B cell (primary cell): ENCODE data around the gene POLR1C. TPM values are rescaled to one million over a fixed set of nuclear protein-coding genes. Genes with fewer than 3 reads are reported as not detected.

ENCODE experiments used
- ATAC-seq: fragments of 200-7000 bp; cut with Tn5 transposase; one replicate; pipeline ENCODE4 v1.10.0; 2021; ENCODE audit warnings: low read depth, mild to moderate bottlenecking, moderate number of reproducible peaks, moderate library complexity
- CTCF ChIA-PET: fragments of 350-600 bp; sonication (Branson Sonifier 250); formaldehyde crosslinking; loops from one replicate; lab custom pipeline; 2021; ENCODE audit warnings: antibody characterized with exemption, inconsistent platforms; lab: Charles Lee
- POLR2A ChIA-PET: fragments of 350-600 bp; sonication (Branson Sonifier 250); formaldehyde crosslinking; loops from one replicate; lab custom pipeline; 2021; ENCODE audit warnings: antibody characterized with exemption; lab: Charles Lee
- DNase-seq: peaks from one replicate; pipeline ENCODE4 v3.0.0; 2013
- H2AFZ ChIP-seq: 2 replicates; pipeline ENCODE4 v1.6.1; 2012; ENCODE audit warnings: mild to moderate bottlenecking, low read depth, low read length; ENCODE audit not compliant: insufficient read depth, poor library complexity, severe bottlenecking
- H3K27ac ChIP-seq, 2 donors: 1 replicate in 1 of 2; 2 replicates in 1 of 2; pipeline ENCODE4 v1.5.1; 2012 to 2013; ENCODE audit warnings: low read length in 2 of 2, mild to moderate bottlenecking in 2 of 2, moderate library complexity in 1 of 2
- H3K27me3 ChIP-seq, 4 experiments: fragments of 200-600 bp in 1 of 4; sonication (generic) in 1 of 4; replicated peaks in 1 of 4; 1 replicate in 2 of 4; 2 replicates in 2 of 4; pipeline versions ENCODE4 v1.6.1 to v1.7.0; 2013 to 2016; ENCODE audit warnings: low read length in 3 of 4, mild to moderate bottlenecking in 2 of 4, mixed read lengths in 1 of 4, moderate library complexity in 1 of 4; ENCODE audit not compliant: insufficient read depth in 4 of 4, control insufficient read depth in 3 of 4; ENCODE audit errors: control extremely low read depth in 1 of 4
- H3K36me3 ChIP-seq, 2 experiments: replicated peaks in 1 of 2; 1 replicate in 1 of 2; 2 replicates in 1 of 2; pipeline versions ENCODE4 v1.6.1 to v1.7.1; 2013; ENCODE audit warnings: low read length in 1 of 2; ENCODE audit not compliant: insufficient read depth in 2 of 2, control insufficient read depth in 1 of 2; ENCODE audit errors: control extremely low read depth in 1 of 2, extremely low read depth in 1 of 2
- H3K4me1 ChIP-seq, 2 donors: fragments of 200-600 bp in 1 of 2; sonication (generic) in 1 of 2; 1 replicate in 1 of 2; 2 replicates in 1 of 2; pipeline versions ENCODE4 v1.5.1 to v1.6.1; 2013 to 2017; ENCODE audit warnings: low read length in 2 of 2; ENCODE audit not compliant: control insufficient read depth in 2 of 2, insufficient read depth in 2 of 2
- H3K4me2 ChIP-seq: replicated peaks from 2 replicates; pipeline ENCODE3; 2012; ENCODE audit warnings: mild to moderate bottlenecking, low read depth, low read length; ENCODE audit not compliant: poor library complexity, severe bottlenecking
- H3K4me3 ChIP-seq, 5 experiments: fragments of 200-600 bp in 1 of 5; sonication (generic) in 1 of 5; 1 replicate in 3 of 5; 2 replicates in 2 of 5; pipeline versions ENCODE4 v1.5.1 to v1.7.0; 2011 to 2016; ENCODE audit warnings: low read length in 4 of 5, mild to moderate bottlenecking in 4 of 5, low read depth in 2 of 5, control low read depth in 1 of 5, moderate library complexity in 1 of 5; ENCODE audit not compliant: insufficient read depth in 1 of 5; ENCODE audit errors: control extremely low read depth in 1 of 5, extremely low read depth in 1 of 5
- H3K79me2 ChIP-seq: fragments of 200-600 bp; sonication (generic); one replicate; pipeline ENCODE4 v1.6.0; 2016; ENCODE audit warnings: low read length; ENCODE audit not compliant: control insufficient read depth, insufficient read depth
- H3K9ac ChIP-seq: fragments of 200-600 bp; sonication (generic); 2 replicates; pipeline ENCODE4 v1.6.1; 2017; ENCODE audit warnings: mild to moderate bottlenecking, low read length, moderate library complexity
- H3K9me3 ChIP-seq, 3 donors: one replicate each; pipeline versions ENCODE4 v1.6.1 to v1.7.1; 2013; ENCODE audit warnings: low read length in 2 of 3; ENCODE audit not compliant: control insufficient read depth in 2 of 3, insufficient read depth in 1 of 3; ENCODE audit errors: control extremely low read depth in 1 of 3
- H4K20me1 ChIP-seq: 2 replicates; pipeline ENCODE4 v1.6.0; 2012; ENCODE audit warnings: mild to moderate bottlenecking, low read length; ENCODE audit not compliant: insufficient read depth, control insufficient read depth, poor library complexity, severe bottlenecking
- H3K27ac Mint-ChIP-seq: one replicate; pipeline ENCODE4 v1.8.0; 2021; ENCODE audit warnings: mixed read lengths
- H3K27me3 Mint-ChIP-seq: one replicate; pipeline ENCODE4 v1.8.0; 2021; ENCODE audit warnings: mixed read lengths
- H3K4me1 Mint-ChIP-seq: one replicate; pipeline ENCODE4 v1.8.0; 2021; ENCODE audit warnings: mixed read lengths
- H3K4me3 Mint-ChIP-seq: one replicate; pipeline ENCODE4 v1.8.0; 2021; ENCODE audit warnings: mixed read lengths
- H3K9me3 Mint-ChIP-seq: one replicate; pipeline ENCODE4 v1.8.0; 2022; ENCODE audit warnings: mixed read lengths; ENCODE audit not compliant: insufficient read depth
- CTCF ChIP-seq: fragments of 200-600 bp; IDR thresholded peaks from one replicate; pipeline ENCODE4 v1.8.0; 2022; ENCODE audit warnings: antibody characterized with exemption, mild to moderate bottlenecking
- EZH2 ChIP-seq: IDR thresholded peaks from 2 replicates; pipeline ENCODE4 v1.6.1; 2012; ENCODE audit warnings: borderline replicate concordance, low read depth, mild to moderate bottlenecking, moderate library complexity, low read length; ENCODE audit not compliant: insufficient read depth, poor library complexity, severe bottlenecking
- WGBS: methylation state at CpG from one replicate; pipeline ENCODE4 v1.1.5; 2013; ENCODE audit warnings: missing lambda C conversion rate; ENCODE audit not compliant: insufficient coverage; 5-methylcytosine and 5-hydroxymethylcytosine counted together
- intact Hi-C: fragments of 100-400 bp; cut with micrococcal nuclease; formaldehyde crosslinking; loops from one replicate; pipeline ENCODE4 v1.10.0; 2022
- polyA plus RNA-seq: library from polyadenylated mRNA; depleted of rRNA; stranded (reverse); fragments of >200 nt; gene quantifications from 2 replicates; pipeline ENCODE4 v1.2.3, GENCODE V29; 2012
- total RNA-seq, 2 donors: library from RNA; stranded (reverse); fragments of 120-200 nt in 1 of 2; gene quantifications; 1 replicate in 1 of 2; 2 replicates in 1 of 2; pipeline versions ENCODE4 v1.2.3 to v1.2.4, GENCODE V29; 2013 to 2022

The POLR1C gene
- total and polyA plus RNA-seq, 2 donors (not counting 1 experiment from before 2014, with no cell fraction given), result 21.4 to 43.3 TPM

- Histone ChIP-seq H3K36me3 (no peaks in the 10 kb centered on the region), H3K9ac (no peak overlapping the region), H3K4me1 (no peaks in the 10 kb centered on the region), H3K27ac (no peak overlapping the region), H3K27me3 (peaks cover 0 to 26% (median 2%) of the 10 kb centered on the region in 4 experiments), H3K79me2 (peaks cover 9% of the 10 kb centered on the region), H3K4me2 (no peak overlapping the region), H2AFZ (no peak overlapping the region), H3K4me3 (no peak overlapping the region), H3K9me3 (no peaks in the 10 kb centered on the region), H4K20me1 (no peaks in the 10 kb centered on the region)
- TF ChIP-seq EZH2 (no peak), CTCF (no peak)
- peaks cover 29% of the 10 kb centered on the region for H3K27me3 Mint-ChIP-seq
- intact Hi-C loops, result no loop called here
- DNase-seq (no peak), ATAC-seq (no peak)
- 63% methylated on average over 1 of the region's 1 CpG for WGBS
- ChIA-PET CTCF (interaction anchor here (0.7 to 1.1 kb wide), 3 partner anchors 35 to 852 kb away, joined by 3 to 4 read pairs (median 3); partner anchors contain the start of gene DNPH1), POLR2A (no interaction called here)
- no peak overlapping the region for H3K27ac Mint-ChIP-seq
- no peaks in the 10 kb centered on the region for H3K9me3 Mint-ChIP-seq
- no peak overlapping the region for H3K4me3 Mint-ChIP-seq
- H3K4me1 Mint-ChIP-seq, result no peaks in the 10 kb centered on the region
These were observed 45.5 kb upstream of the POLR1C start for GRCh38 chr6:43471399-43471798.

- CTCF ChIA-PET, result interaction anchor here (1.1 kb wide), 1 partner anchor 34 kb away, joined by 3 read pairs; no protein-coding TSS in a partner anchor
- Histone ChIP-seq H2AFZ (no peak overlapping the region), H3K9ac (no peak overlapping the region), H3K4me3 (no peak overlapping the region), H3K79me2 (peaks cover 20% of the 10 kb centered on the region), H4K20me1 (no peaks in the 10 kb centered on the region), H3K27ac (no peak overlapping the region), H3K4me2 (no peak overlapping the region), H3K9me3 (no peaks in the 10 kb centered on the region), H3K27me3 (peaks cover 0 to 17% (median 2%) of the 10 kb centered on the region in 4 experiments), H3K4me1 (peaks cover 6 to 7% of the 10 kb centered on the region in 2 donors), H3K36me3 (no peaks in the 10 kb centered on the region)
- no peak overlapping the region for H3K4me3 Mint-ChIP-seq
- POLR2A ChIA-PET, result no interaction called here
- no peak overlapping the region for H3K27ac Mint-ChIP-seq
- peaks cover 10% of the 10 kb centered on the region for H3K4me1 Mint-ChIP-seq
- TF ChIP-seq CTCF (no peak), EZH2 (no peak)
- ATAC-seq, result no peak
- H3K9me3 Mint-ChIP-seq, result no peaks in the 10 kb centered on the region
- WGBS, result no CpG with 5 or more reads among the region's 4 CpGs
- intact Hi-C loops, result no loop called here
- no peak for DNase-seq
- H3K27me3 Mint-ChIP-seq, result peaks cover 21% of the 10 kb centered on the region
These were observed 44.4 kb upstream of the POLR1C start for GRCh38 chr6:43472515-43472914.
